GM13976 (cell line): Measurements from ENCODE around the gene ERLIN1.
"Not testable (repeated sequence)": the region's sequence is repeated elsewhere in the genome, so short reads cannot be mapped to it uniquely, and the experiment has no call there.

Experiments
- DNase-seq: peaks from one replicate; pipeline ENCODE4 v3.0.0; 2012; ENCODE audit warnings: low spot score
- CTCF ChIP-seq: IDR thresholded peaks from 2 replicates; pipeline ENCODE4 v1.5.1; 2012; ENCODE audit warnings: borderline replicate concordance, mild to moderate bottlenecking; ENCODE audit not compliant: insufficient read depth; ENCODE audit errors: extremely low read depth, missing control alignments, control extremely low read depth
- in situ Hi-C: fragments of 300-500 bp; cut with MboI; formaldehyde crosslinking; loops from one replicate; pipeline ENCODE4 v1.12.0; 2022; ENCODE audit warnings: low sequenced_read_pairs, mixed read lengths, inconsistent platforms; ENCODE audit not compliant: unreplicated experiment

ERLIN1 gene

GRCh38 chr10:100130831-100131230 is 55.0 kb downstream of the ERLIN1 start:
- TF ChIP-seq CTCF = no peak
- in situ Hi-C loops = no loop called here

DNA sequence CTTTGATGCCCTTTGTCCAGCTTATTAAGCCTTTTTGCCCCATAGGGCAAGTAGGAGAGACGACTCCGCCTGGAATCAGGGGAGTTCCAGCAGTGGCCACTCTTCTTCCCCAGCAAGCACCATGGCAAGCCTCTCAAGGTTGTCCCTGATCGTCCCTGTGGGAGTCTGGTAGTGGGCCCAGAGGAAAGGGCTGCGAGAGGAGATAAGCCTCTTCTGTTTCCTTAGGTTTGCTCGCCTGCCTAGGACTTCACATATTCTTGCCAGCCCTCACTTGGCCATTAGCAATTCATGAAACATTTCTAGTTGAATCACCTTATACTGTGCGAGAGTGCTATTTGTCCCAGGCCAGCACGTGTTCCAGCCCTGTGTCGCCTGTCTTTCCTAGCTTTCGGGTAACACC is 56.4 kb downstream of the ERLIN1 start:
- no peak for DNase-seq
- no peak for TF ChIP-seq CTCF
- in situ Hi-C loops = no loop called here

More at GRCh38 chr10:100130831-100131230, 55.0 kb downstream of the ERLIN1 start:
- no peak for DNase-seq

DNA sequence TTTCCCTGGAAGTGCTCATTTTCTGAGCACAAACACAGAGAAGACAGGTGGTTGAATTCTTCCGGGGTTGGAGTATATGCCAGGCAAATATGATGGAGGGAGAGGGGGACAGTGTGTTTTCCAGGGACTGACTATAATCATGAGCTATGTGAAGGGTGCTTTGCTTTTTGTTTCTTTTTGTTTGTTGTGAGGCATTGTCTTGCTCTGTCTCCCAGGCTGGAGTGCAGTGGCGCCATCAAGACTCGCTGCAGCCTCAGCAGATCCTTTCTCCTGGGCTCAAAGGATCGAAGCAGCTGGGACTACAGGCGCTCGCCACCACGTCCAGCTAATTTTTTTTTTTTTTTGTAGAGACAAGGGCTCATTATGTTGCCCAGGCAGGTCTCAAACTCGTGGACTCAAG is 56.9 kb downstream of the ERLIN1 start:
- in situ Hi-C loops = no loop called here
- TF ChIP-seq CTCF = no peak
- no peak for DNase-seq

GRCh38 chr10:100125335-100125734 is 60.5 kb downstream of the ERLIN1 start:
- DNase-seq, in situ Hi-C loops: not testable (repeated sequence)

DNA sequence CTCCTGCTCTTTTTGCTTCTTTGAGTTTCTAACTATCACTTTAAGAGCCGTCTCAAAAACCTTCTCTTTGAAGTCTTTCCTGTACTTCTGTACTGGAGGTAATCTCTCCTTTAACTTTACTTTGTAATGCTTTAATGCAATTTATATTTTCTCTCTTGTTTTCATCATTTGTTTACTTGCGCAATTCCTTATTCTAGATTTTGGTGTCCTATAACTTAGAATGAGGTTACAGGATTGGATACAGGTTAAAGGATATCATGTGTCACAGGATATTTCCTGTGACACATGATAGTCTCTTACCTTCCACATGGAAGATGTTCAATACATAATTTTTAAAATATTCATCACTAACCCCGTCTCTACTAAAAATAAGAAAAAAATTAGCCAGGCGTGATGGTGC is 61.7 kb downstream of the ERLIN1 start:
- TF ChIP-seq CTCF = no peak
- no peak for DNase-seq
- in situ Hi-C loops = no loop called here

DNA sequence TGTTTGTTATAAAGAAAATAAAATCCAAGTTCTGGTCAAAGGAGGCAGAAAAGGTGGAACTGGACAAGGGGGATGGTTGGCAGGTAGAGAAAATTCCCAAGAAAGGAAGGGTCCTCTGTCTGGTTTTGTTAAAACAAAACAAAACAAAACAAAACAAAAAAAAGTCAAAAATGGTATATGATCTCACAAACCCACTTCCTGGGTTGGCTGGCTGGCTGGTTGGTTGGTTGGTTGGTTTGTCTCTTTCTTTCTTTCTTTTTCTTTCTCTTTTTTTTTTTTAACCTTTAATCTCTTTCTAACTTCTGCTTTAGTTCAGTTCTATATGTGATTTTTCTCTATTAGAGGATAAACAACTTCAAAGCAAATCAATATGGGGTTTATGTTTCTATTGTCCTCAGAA is 63.0 kb downstream of the ERLIN1 start:
- TF ChIP-seq CTCF = no peak
- in situ Hi-C loops = no loop called here

GRCh38 chr10:100120550-100120949 is 65.3 kb downstream of the ERLIN1 start:
- DNase-seq = no peak
- in situ Hi-C loops = no loop called here
- TF ChIP-seq CTCF = no peak

More for the DNA sequence above, 63.0 kb downstream of the ERLIN1 start:
- DNase-seq = no peak

DNA sequence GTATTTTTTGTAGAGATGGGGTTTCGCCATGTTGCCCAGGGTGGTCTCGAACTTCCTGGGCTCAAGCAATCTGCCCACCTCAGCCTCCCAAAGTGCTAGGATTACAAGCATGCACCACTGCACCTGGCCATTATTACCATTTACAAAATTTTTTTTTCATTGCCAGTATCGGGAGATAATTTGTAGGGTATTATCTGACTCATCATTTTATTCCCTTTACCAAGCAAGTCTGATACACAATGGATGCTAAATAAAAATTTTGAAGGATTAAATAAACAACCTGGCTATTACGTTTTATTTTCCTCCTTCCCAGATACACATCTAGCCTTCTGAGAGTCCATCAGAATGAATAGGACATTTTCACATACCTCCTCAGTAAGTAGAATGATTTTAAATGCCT is 66.1 kb downstream of the ERLIN1 start:
- no peak for TF ChIP-seq CTCF
- no peak for DNase-seq
- in situ Hi-C loops = no loop called here
